Subcutaneous abdominal adipose tissue (tissue), 5 donors: Measurements from ENCODE around the gene PMEPA1.

Experiments used
- H3K27ac ChIP-seq: one replicate; pipeline ENCODE4 v1.7.0; 2013; ENCODE audit warnings: low read depth, mild to moderate bottlenecking, inconsistent platforms, low read length, moderate library complexity
- H3K27me3 ChIP-seq, 5 donors: one replicate each; pipeline ENCODE4 v1.7.0; 2013; ENCODE audit warnings: low read length in 5 of 5, inconsistent platforms in 1 of 5; ENCODE audit not compliant: control insufficient read depth in 5 of 5, insufficient read depth in 4 of 5
- H3K36me3 ChIP-seq, 5 donors: one replicate each; pipeline ENCODE4 v1.7.0; 2013; ENCODE audit warnings: low read length in 5 of 5; ENCODE audit not compliant: control insufficient read depth in 5 of 5, insufficient read depth in 5 of 5
- H3K4me1 ChIP-seq, 5 donors: one replicate each; pipeline ENCODE4 v1.7.0; 2013; ENCODE audit warnings: low read length in 5 of 5, mild to moderate bottlenecking in 3 of 5, moderate library complexity in 1 of 5; ENCODE audit not compliant: control insufficient read depth in 5 of 5, insufficient read depth in 5 of 5
- H3K4me3 ChIP-seq, 5 donors: one replicate each; pipeline ENCODE4 v1.7.0; 2013; ENCODE audit warnings: low read length in 5 of 5, low read depth in 1 of 5
- H3K9ac ChIP-seq, 5 donors: one replicate each; pipeline ENCODE4 v1.7.0; 2013; ENCODE audit warnings: low read length in 5 of 5, mild to moderate bottlenecking in 4 of 5, moderate library complexity in 3 of 5
- H3K9me3 ChIP-seq, 5 donors: one replicate each; pipeline ENCODE4 v1.7.0; 2013; ENCODE audit warnings: low read length in 5 of 5; ENCODE audit not compliant: control insufficient read depth in 5 of 5
- donor health status: healthy.
- donor health status: healthy.
- donor health status: healthy.
- donor health status: healthy.
- donor health status: healthy.

The PMEPA1 gene

GRCh38 chr20:57683287-57683686 is 26.5 kb downstream of the PMEPA1 start:
- Histone ChIP-seq H3K4me3 (no peak overlapping the region), H3K27ac (no peak overlapping the region), H3K9me3 (no peaks in the 10 kb centered on the region), H3K9ac (no peak overlapping the region), H3K36me3 (peaks cover 0 to 10% (median 3%) of the 10 kb centered on the region in 5 donors), H3K4me1 (peaks cover 5 to 68% (median 45%) of the 10 kb centered on the region in 5 donors), H3K27me3 (no peaks in the 10 kb centered on the region)

GRCh38 chr20:57682184-57683101 is 27.4 kb downstream of the PMEPA1 start:
- Histone ChIP-seq H3K9me3 (no peaks in the 10 kb centered on the region), H3K4me1 (peaks cover 5 to 63% (median 46%) of the 10 kb centered on the region in 5 donors), H3K4me3 (no peak overlapping the region), H3K9ac (no peak overlapping the region), H3K27ac (no peak overlapping the region), H3K36me3 (peaks cover 0 to 10% (median 3%) of the 10 kb centered on the region in 5 donors), H3K27me3 (no peaks in the 10 kb centered on the region)

- H3K36me3 ChIP-seq, result peaks cover 0 to 5% (median 0%) of the 10 kb centered on the region in 5 donors
- H3K4me1 ChIP-seq, result peaks cover 0 to 62% (median 47%) of the 10 kb centered on the region in 5 donors
- no peak overlapping the region for H3K4me3 ChIP-seq
- H3K9me3 ChIP-seq, result no peaks in the 10 kb centered on the region
- no peak overlapping the region for H3K9ac ChIP-seq
- H3K27ac ChIP-seq, result no peak overlapping the region
- H3K27me3 ChIP-seq, result no peaks in the 10 kb centered on the region
Measured at GRCh38 chr20:57680934-57681914, 28.6 kb downstream of the PMEPA1 start.

GRCh38 chr20:57680131-57680716 is 29.6 kb downstream of the PMEPA1 start:
- H3K27ac ChIP-seq, result no peak overlapping the region
- H3K9ac ChIP-seq, result no peak overlapping the region
- peaks cover 0 to 12% (median 5%) of the 10 kb centered on the region in 5 donors for H3K36me3 ChIP-seq
- no peaks in the 10 kb centered on the region for H3K9me3 ChIP-seq
- H3K4me1 ChIP-seq, result peaks cover 0 to 59% (median 40%) of the 10 kb centered on the region in 5 donors
- no peak overlapping the region for H3K4me3 ChIP-seq
- H3K27me3 ChIP-seq, result no peaks in the 10 kb centered on the region

- Histone ChIP-seq H3K27ac (no peak overlapping the region), H3K9ac (no peak overlapping the region), H3K4me1 (peaks cover 0 to 56% (median 43%) of the 10 kb centered on the region in 5 donors), H3K4me3 (no peak overlapping the region), H3K36me3 (peaks cover 0 to 13% (median 5%) of the 10 kb centered on the region in 5 donors), H3K9me3 (no peaks in the 10 kb centered on the region), H3K27me3 (no peaks in the 10 kb centered on the region)
Measured at GRCh38 chr20:57679113-57679512, 30.7 kb downstream of the PMEPA1 start.

GRCh38 chr20:57678340-57678739 is 31.5 kb downstream of the PMEPA1 start:
- H3K4me1 ChIP-seq, result peaks cover 0 to 64% (median 46%) of the 10 kb centered on the region in 5 donors
- H3K27ac ChIP-seq, result no peak overlapping the region

GRCh38 chr20:57677584-57677982 is 32.2 kb downstream of the PMEPA1 start:
- Histone ChIP-seq H3K27ac (no peak overlapping the region), H3K4me1 (peaks cover 2 to 71% (median 52%) of the 10 kb centered on the region in 5 donors), H3K4me3 (no peak overlapping the region), H3K36me3 (peaks cover 0 to 13% (median 5%) of the 10 kb centered on the region in 5 donors), H3K9ac (no peak overlapping the region), H3K27me3 (no peaks in the 10 kb centered on the region), H3K9me3 (no peaks in the 10 kb centered on the region)

More at GRCh38 chr20:57678340-57678739, 31.5 kb downstream of the PMEPA1 start:
- H3K9me3 ChIP-seq, result no peaks in the 10 kb centered on the region
- H3K27me3 ChIP-seq, result no peaks in the 10 kb centered on the region
- H3K9ac ChIP-seq, result peak overlapping the region in 1 of 5 donors; percentile 9
- H3K36me3 ChIP-seq, result peaks cover 0 to 13% (median 5%) of the 10 kb centered on the region in 5 donors
- H3K4me3 ChIP-seq, result no peak overlapping the region

- Histone ChIP-seq H3K9me3 (no peaks in the 10 kb centered on the region), H3K4me1 (peaks cover 3 to 78% (median 57%) of the 10 kb centered on the region in 5 donors), H3K36me3 (peaks cover 0 to 13% (median 2%) of the 10 kb centered on the region in 5 donors), H3K27me3 (no peaks in the 10 kb centered on the region), H3K27ac (no peak overlapping the region), H3K4me3 (no peak overlapping the region), H3K9ac (no peak overlapping the region)
Measured at GRCh38 chr20:57676589-57677583, 32.9 kb downstream of the PMEPA1 start.
